ENCODE data around the gene RTN4RL1. TPM values are rescaled to one million over a fixed set of nuclear protein-coding genes. Genes with fewer than 3 reads are reported as not detected.
A peak's percentile ranks its signal among the peaks of the same experiment; 100 is the strongest.

The RTN4RL1 gene
- total RNA-seq, 1 donor = 0.43 TPM

DNA sequence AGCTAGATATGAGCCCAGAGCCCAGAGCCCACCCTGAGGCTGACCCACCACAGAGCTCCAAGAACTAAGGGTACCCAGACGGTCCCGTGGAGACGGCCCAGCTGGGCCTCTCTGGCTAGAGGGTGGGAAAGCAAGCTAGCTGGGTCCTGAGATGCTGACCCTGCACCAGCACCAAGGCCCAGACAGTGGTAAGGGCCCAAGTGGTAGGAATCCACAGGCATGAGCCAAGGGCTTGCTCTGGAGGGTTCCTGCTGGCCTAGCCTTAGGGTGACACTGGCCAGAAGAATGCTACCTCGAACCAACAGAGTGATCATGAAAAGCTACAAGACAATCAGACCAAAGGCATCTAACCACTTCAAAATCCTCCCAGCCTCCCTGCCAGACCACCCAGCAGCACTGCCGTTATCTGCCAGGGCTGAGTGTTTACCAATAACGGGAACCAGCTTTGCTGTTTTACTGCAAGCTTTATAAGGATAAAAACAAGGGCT, 42.9 kb upstream of the RTN4RL1 start:
- DNase-seq (ENCODE audit: low read depth) = peak; percentile 94
- H3K4me3 ChIP-seq (ENCODE audit: low read depth, low read length) = no peak overlapping the region
- peak; percentile 26 for TF ChIP-seq CTCF (IDR thresholded peaks at IDR 0.05; ENCODE audit: insufficient read depth, low read depth, low read length)

- peak; percentile 60 for DNase-seq (ENCODE audit: low read depth)
- TF ChIP-seq CTCF (IDR thresholded peaks at IDR 0.05; ENCODE audit: insufficient read depth, low read depth, low read length) = no peak
- no peak overlapping the region for H3K4me3 ChIP-seq (ENCODE audit: low read depth, low read length)
Measured at GRCh38 chr17:2067608-2068024, 42.5 kb upstream of the RTN4RL1 start.

DNA sequence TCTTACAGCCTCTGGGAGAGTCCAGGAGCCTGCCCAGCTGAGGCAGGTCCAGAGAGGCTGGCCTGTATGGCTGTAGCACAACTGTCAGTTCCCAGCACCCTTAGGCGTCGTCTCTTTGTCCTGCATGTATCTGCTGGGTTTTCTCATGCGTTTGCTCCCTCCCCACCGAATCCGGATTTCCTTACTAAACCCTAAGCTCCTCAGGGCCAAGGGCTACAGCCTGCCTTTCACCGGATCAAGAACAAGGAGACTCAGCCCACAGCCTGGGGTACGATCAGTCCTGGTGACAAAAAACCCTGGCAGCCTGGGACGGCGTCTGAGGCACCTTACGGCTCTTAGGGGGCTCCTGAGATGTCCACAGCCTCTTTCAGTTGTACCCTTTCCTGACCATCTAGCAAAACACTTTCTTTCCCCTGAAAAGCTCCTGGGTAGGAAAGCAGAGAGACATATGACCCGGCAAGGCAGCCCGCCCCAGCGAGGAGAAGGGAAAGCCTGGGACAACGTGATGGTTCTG, 42.0 kb upstream of the RTN4RL1 start:
- no peak overlapping the region for H3K4me3 ChIP-seq (ENCODE audit: low read depth, low read length)
- no peak for DNase-seq (ENCODE audit: low read depth)
- TF ChIP-seq CTCF (IDR thresholded peaks at IDR 0.05; ENCODE audit: insufficient read depth, low read depth, low read length) = no peak

DNA sequence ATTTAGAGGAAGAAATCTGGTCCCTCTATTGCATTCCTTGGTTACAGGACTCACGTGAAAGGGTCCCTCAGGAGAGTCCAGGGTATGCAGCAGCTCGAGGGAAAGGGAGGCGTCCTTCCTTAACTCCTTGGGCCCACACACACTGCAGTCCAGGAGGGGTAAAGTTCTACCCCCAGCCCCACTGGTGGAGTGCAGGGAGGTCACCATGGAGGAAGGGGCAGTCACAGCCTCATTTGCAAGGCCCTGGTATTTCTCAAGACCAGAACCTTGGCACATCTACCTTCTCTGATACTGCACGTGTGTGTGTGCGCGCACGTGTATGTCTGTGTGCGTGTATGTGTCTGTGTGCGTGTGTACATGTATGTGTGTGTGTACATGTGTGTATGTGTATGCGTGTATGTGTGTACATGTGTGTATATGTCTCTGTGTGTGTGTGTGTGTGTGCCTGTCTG, 40.8 kb upstream of the RTN4RL1 start:
- no peak for DNase-seq (ENCODE audit: low read depth)

GRCh38 chr17:2064980-2065785, 40.0 kb upstream of the RTN4RL1 start:
- H3K4me3 ChIP-seq (ENCODE audit: low read depth, low read length) = no peak overlapping the region
- TF ChIP-seq CTCF (IDR thresholded peaks at IDR 0.05; ENCODE audit: insufficient read depth, low read depth, low read length) = peak; percentile 44
- peak; percentile 83 for DNase-seq (ENCODE audit: low read depth)

More for the DNA sequence above, 40.8 kb upstream of the RTN4RL1 start:
- H3K4me3 ChIP-seq (ENCODE audit: low read depth, low read length) = no peak overlapping the region
- TF ChIP-seq CTCF (IDR thresholded peaks at IDR 0.05; ENCODE audit: insufficient read depth, low read depth, low read length) = no peak

- H3K4me3 ChIP-seq (ENCODE audit: low read depth, low read length) = no peak overlapping the region
- no peak for TF ChIP-seq CTCF (IDR thresholded peaks at IDR 0.05; ENCODE audit: insufficient read depth, low read depth, low read length)
- DNase-seq (ENCODE audit: low read depth) = peak; percentile 35
Measured at GRCh38 chr17:2064520-2064971, 39.4 kb upstream of the RTN4RL1 start.
